ENCODE data around the gene MYO7A.
A peak's percentile ranks its signal among the peaks of the same experiment; 100 is the strongest.

The MYO7A gene

GRCh38 chr11:77136074-77136473, 8.0 kb downstream of the MYO7A start:
- Histone ChIP-seq H3K27me3 (ENCODE audit: insufficient read depth, low read depth, severe bottlenecking) (no peaks in the 10 kb centered on the region), H3K36me3 (peaks cover 3% of the 10 kb centered on the region), H3K9me3 (ENCODE audit: severe bottlenecking) (no peaks in the 10 kb centered on the region), H3K27ac (no peak overlapping the region), H3K4me3 (ENCODE audit: low read depth, low read length) (no peak overlapping the region)
- DNase-seq, result no peak
- no peak for TF ChIP-seq CTCF (IDR thresholded peaks at IDR 0.05; ENCODE audit: low read depth, low read length)

GRCh38 chr11:77136784-77137420, 8.9 kb downstream of the MYO7A start:
- H3K27me3 ChIP-seq (ENCODE audit: insufficient read depth, low read depth, severe bottlenecking), result no peaks in the 10 kb centered on the region
- H3K4me3 ChIP-seq (ENCODE audit: low read depth, low read length), result peak overlapping the region; percentile 86
- no peak for TF ChIP-seq CTCF (IDR thresholded peaks at IDR 0.05; ENCODE audit: low read depth, low read length)
- DNase-seq, result no peak
- no peaks in the 10 kb centered on the region for H3K9me3 ChIP-seq (ENCODE audit: severe bottlenecking)
- peak overlapping the region; percentile 90 for H3K27ac ChIP-seq
- H3K36me3 ChIP-seq, result peaks cover 10% of the 10 kb centered on the region

- H3K27ac ChIP-seq, result peak overlapping the region; percentile 90
- H3K9me3 ChIP-seq (ENCODE audit: severe bottlenecking), result no peaks in the 10 kb centered on the region
- H3K4me3 ChIP-seq (ENCODE audit: low read depth, low read length), result peak overlapping the region; percentile 86
- no peak for DNase-seq
- TF ChIP-seq CTCF (IDR thresholded peaks at IDR 0.05; ENCODE audit: low read depth, low read length), result no peak
- H3K27me3 ChIP-seq (ENCODE audit: insufficient read depth, low read depth, severe bottlenecking), result no peaks in the 10 kb centered on the region
- peaks cover 12% of the 10 kb centered on the region for H3K36me3 ChIP-seq
These were observed 9.4 kb downstream of the MYO7A start for GRCh38 chr11:77137421-77137820.

GRCh38 chr11:77138106-77138649, 10.1 kb downstream of the MYO7A start:
- Histone ChIP-seq H3K4me3 (ENCODE audit: low read depth, low read length) (peak overlapping the region; percentile 86), H3K36me3 (peaks cover 20% of the 10 kb centered on the region), H3K27ac (peak overlapping the region; percentile 90), H3K9me3 (ENCODE audit: severe bottlenecking) (no peaks in the 10 kb centered on the region), H3K27me3 (ENCODE audit: insufficient read depth, low read depth, severe bottlenecking) (no peaks in the 10 kb centered on the region)
- peak; percentile 69 for DNase-seq
- no peak for TF ChIP-seq CTCF (IDR thresholded peaks at IDR 0.05; ENCODE audit: low read depth, low read length)

- Histone ChIP-seq H3K4me3 (ENCODE audit: low read depth, low read length) (peak overlapping the region; percentile 86), H3K9me3 (ENCODE audit: severe bottlenecking) (no peaks in the 10 kb centered on the region), H3K27me3 (ENCODE audit: insufficient read depth, low read depth, severe bottlenecking) (no peaks in the 10 kb centered on the region), H3K36me3 (peaks cover 28% of the 10 kb centered on the region), H3K27ac (peak overlapping the region; percentile 90)
- TF ChIP-seq CTCF (IDR thresholded peaks at IDR 0.05; ENCODE audit: low read depth, low read length), result no peak
- no peak for DNase-seq
These were observed 11.2 kb downstream of the MYO7A start for GRCh38 chr11:77139201-77139600.

Data from WERI-Rb-1 (cell line).